ENCODE results near the gene SDC4.

Gene SDC4

GRCh38 chr20:45347936-45348778 lies at the start of gene SDC4:
Gene SDC4 (minus strand): TSS chr20:45348424. CDS start chr20:45348384, 40 bp downstream.
- DNase-seq = peak; percentile 70 to 76
- TF ChIP-seq GATA1 (IDR thresholded peaks at IDR 0.05; ENCODE audit: low read depth, low read length) (no peak), POLR2A (IDR thresholded peaks at IDR 0.05; ENCODE audit: low read length) (peak; percentile 70)

GRCh38 chr20:45395114-45395415 lies 46.8 kb upstream of the SDC4 start:
- TF ChIP-seq POLR2A (IDR thresholded peaks at IDR 0.05; ENCODE audit: low read length) = no peak
- no peak for TF ChIP-seq GATA1 (IDR thresholded peaks at IDR 0.05; ENCODE audit: low read depth, low read length)
- no peak for DNase-seq

- TF ChIP-seq GATA1 (IDR thresholded peaks at IDR 0.05; ENCODE audit: low read depth, low read length) = no peak
- TF ChIP-seq POLR2A (IDR thresholded peaks at IDR 0.05; ENCODE audit: low read length) = no peak
Observed at GRCh38 chr20:45394221-45395113, 46.2 kb upstream of the SDC4 start.

GRCh38 chr20:45392733-45393132 lies 44.5 kb upstream of the SDC4 start:
- no peak for DNase-seq
- TF ChIP-seq POLR2A (IDR thresholded peaks at IDR 0.05; ENCODE audit: low read length) = no peak
- TF ChIP-seq GATA1 (IDR thresholded peaks at IDR 0.05; ENCODE audit: low read depth, low read length) = no peak

More at GRCh38 chr20:45394221-45395113, 46.2 kb upstream of the SDC4 start:
- no peak for DNase-seq

GRCh38 chr20:45391559-45391958 lies 43.3 kb upstream of the SDC4 start:
- TF ChIP-seq GATA1 (IDR thresholded peaks at IDR 0.05; ENCODE audit: low read depth, low read length) (no peak), POLR2A (IDR thresholded peaks at IDR 0.05; ENCODE audit: low read length) (no peak)
- no peak for DNase-seq

GRCh38 chr20:45390931-45391330 lies 42.7 kb upstream of the SDC4 start:
- no peak for DNase-seq

GRCh38 chr20:45387274-45387673 lies 39.0 kb upstream of the SDC4 start:
- no peak for DNase-seq
- no peak for TF ChIP-seq POLR2A (IDR thresholded peaks at IDR 0.05; ENCODE audit: low read length)
- TF ChIP-seq GATA1 (IDR thresholded peaks at IDR 0.05; ENCODE audit: low read depth, low read length) = no peak

More at GRCh38 chr20:45390931-45391330, 42.7 kb upstream of the SDC4 start:
- TF ChIP-seq GATA1 (IDR thresholded peaks at IDR 0.05; ENCODE audit: low read depth, low read length) (no peak), POLR2A (IDR thresholded peaks at IDR 0.05; ENCODE audit: low read length) (no peak)

GRCh38 chr20:45378191-45378590 lies 30.0 kb upstream of the SDC4 start, which contains the start of gene TP53TG5:
Gene TP53TG5 (minus strand): TSS chr20:45378325. CDS start chr20:45378236, 89 bp downstream.
- TF ChIP-seq GATA1 (IDR thresholded peaks at IDR 0.05; ENCODE audit: low read depth, low read length) (no peak), POLR2A (IDR thresholded peaks at IDR 0.05; ENCODE audit: low read length) (no peak)
- no peak for DNase-seq

- no peak for DNase-seq
- TF ChIP-seq GATA1 (IDR thresholded peaks at IDR 0.05; ENCODE audit: low read depth, low read length) (no peak), POLR2A (IDR thresholded peaks at IDR 0.05; ENCODE audit: low read length) (no peak)
Observed at GRCh38 chr20:45377269-45377668, 29.0 kb upstream of the SDC4 start.

- DNase-seq = no peak
- TF ChIP-seq GATA1 (IDR thresholded peaks at IDR 0.05; ENCODE audit: low read depth, low read length) = no peak
- no peak for TF ChIP-seq POLR2A (IDR thresholded peaks at IDR 0.05; ENCODE audit: low read length)
Observed at GRCh38 chr20:45374966-45375365, 26.7 kb upstream of the SDC4 start.

GRCh38 chr20:45374101-45374467 lies 25.9 kb upstream of the SDC4 start:
- TF ChIP-seq GATA1 (IDR thresholded peaks at IDR 0.05; ENCODE audit: low read depth, low read length) (no peak), POLR2A (IDR thresholded peaks at IDR 0.05; ENCODE audit: low read length) (no peak)
- DNase-seq = no peak

- no peak for TF ChIP-seq POLR2A (IDR thresholded peaks at IDR 0.05; ENCODE audit: low read length)
- TF ChIP-seq GATA1 (IDR thresholded peaks at IDR 0.05; ENCODE audit: low read depth, low read length) = no peak
- DNase-seq = peak; percentile 89 to 94
Observed at GRCh38 chr20:45373353-45374100, 25.3 kb upstream of the SDC4 start.

GRCh38 chr20:45372646-45373352 lies 24.6 kb upstream of the SDC4 start:
- DNase-seq = no peak
- TF ChIP-seq GATA1 (IDR thresholded peaks at IDR 0.05; ENCODE audit: low read depth, low read length) = no peak
- TF ChIP-seq POLR2A (IDR thresholded peaks at IDR 0.05; ENCODE audit: low read length) = no peak

All from erythroblast (primary cell).